NCI-H510A (cell line): Measurements from ENCODE around the gene ADAMTSL3.

ENCODE experiments used
- DNase-seq: peaks from one replicate; lab custom pipeline; 2025; lab: John Stamatoyannopoulos, UW

ADAMTSL3 gene

GRCh38 chr15:83653639-83654378 is at the start of gene ADAMTSL3:
TSS of gene ADAMTSL3 (plus strand) at chr15:83654123. CDS start at chr15:83655762, 1,639 bp downstream.
- no peak for DNase-seq

GRCh38 chr15:83604549-83604948 is 49.4 kb upstream of the ADAMTSL3 start:
- no peak for DNase-seq

GRCh38 chr15:83605111-83605945 is 48.6 kb upstream of the ADAMTSL3 start:
- DNase-seq, result no peak

- DNase-seq, result no peak
Measured at GRCh38 chr15:83610132-83610531, 43.8 kb upstream of the ADAMTSL3 start.

DNA sequence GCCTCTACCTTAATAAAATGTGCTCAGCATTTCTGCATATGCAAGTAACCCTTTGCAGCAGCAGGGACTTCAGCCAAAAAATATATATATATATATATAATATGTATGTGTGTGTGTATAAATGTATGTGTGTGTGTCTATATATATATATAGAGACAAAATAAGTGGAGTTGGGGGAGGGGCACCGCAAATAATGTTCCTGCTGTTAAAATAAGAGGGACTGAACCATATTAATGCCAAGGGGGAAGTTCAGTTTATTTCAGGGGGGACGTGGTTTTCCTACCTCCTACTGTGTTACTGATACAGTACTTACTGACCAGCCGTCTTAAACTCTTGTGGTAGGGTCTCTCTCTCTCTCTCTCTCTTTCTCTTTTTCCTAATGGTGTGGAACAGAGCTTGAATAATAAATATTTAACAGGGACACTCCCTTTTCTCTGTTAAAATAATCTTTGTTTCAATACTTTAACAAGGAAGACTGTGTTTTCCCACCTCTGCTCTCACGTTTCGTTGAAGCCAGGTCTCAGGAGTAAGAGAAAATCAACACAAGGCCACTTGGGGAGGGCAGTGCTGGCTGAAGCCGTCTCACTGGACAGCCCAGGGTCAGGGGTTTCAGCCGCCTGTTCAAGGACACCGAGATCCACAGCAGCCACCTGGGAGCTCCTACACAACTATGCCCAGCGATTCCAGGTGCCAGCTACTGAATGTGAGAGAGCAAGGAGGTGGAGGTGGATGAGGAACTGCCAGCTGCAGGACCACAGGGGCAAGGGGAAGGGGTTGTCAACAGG is 42.8 kb upstream of the ADAMTSL3 start:
- DNase-seq, result no peak

GRCh38 chr15:83612226-83612625 is 41.7 kb upstream of the ADAMTSL3 start:
- no peak for DNase-seq

GRCh38 chr15:83612898-83613635 is 40.9 kb upstream of the ADAMTSL3 start:
- no peak for DNase-seq

DNA sequence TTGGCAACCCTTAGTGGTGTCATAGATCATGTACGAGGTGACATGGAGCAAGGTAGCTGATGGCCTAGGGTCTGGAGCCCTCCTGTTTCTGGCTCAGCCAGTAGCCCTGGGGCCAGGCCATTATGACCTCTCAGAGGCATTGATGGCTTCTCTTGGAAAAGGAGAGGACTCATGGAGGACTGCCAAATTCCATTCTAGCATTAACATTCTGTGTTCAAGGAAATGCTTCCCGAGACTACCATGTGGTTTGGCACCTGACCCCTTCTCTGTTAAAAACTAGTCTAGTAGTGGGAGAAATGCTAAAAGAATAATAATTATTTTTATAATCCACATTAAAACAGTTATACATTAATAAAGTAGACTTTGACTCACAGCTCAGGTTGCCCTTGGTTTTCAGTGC is 40.2 kb upstream of the ADAMTSL3 start:
- no peak for DNase-seq

DNA sequence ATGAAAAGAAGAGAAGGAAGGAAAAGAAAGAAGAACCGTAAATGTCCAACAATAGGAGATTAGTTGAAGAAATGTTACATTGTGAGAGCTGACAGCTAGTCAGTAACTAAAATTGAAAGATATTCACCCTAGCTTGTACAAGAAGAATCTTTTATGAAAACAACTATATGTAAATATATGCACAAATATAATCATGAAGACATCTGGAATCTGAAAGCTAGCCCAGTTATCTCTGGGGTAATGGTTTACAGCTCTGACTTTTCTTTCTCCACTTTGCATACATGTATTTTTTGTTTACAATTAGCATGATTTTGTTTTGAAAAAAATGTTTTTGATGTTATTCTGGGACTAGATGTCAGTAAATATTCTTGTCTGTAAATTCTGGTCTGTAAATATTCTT is 37.1 kb upstream of the ADAMTSL3 start:
- DNase-seq, result no peak

GRCh38 chr15:83626171-83626802 is 27.6 kb upstream of the ADAMTSL3 start:
- DNase-seq, result no peak

GRCh38 chr15:83631534-83631933 is 22.4 kb upstream of the ADAMTSL3 start:
- DNase-seq, result no peak

DNA sequence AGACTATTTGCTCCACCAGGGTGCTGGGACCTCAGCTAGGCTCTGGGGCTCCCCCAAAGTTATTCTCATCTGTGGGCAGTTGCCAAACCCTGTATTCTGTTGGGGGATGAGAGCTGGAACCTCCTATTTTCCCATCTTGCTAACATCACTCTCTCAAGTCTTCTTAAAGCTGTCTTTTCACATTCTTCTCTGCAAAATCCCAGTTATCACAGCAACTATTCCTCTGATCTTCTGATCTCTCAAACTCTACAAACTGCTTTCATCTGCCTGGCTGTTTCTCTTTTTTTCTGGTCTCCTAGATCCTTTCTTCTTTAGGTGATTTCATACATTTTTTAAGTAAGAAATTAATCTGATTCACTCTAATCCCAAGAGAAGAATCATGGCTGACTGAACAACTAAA is 10.7 kb upstream of the ADAMTSL3 start:
- DNase-seq, result no peak

- no peak for DNase-seq
Measured at GRCh38 chr15:83644439-83644838, 9.5 kb upstream of the ADAMTSL3 start.

DNA sequence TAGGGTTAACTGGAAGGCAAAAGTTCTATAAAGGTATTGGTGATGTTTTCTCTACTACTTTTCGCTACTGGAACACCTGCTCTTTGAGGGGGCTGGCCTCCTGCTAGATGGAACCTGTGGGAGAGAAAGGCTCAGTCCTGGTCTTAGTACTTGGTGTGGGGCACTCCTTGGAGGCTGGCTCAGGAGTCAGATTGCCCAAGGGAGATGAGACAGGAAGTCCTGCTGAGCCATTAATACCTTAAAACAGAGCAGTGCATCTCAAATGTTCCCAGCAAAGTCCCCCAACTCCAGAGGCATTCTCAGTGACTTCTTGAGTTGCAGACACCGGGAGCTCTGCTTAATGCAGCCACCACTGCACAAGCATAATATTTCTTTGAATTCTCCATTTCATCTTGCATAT is 3.1 kb upstream of the ADAMTSL3 start:
- DNase-seq, result no peak

- no peak for DNase-seq
Measured at GRCh38 chr15:83651541-83651940, 2.4 kb upstream of the ADAMTSL3 start.

- DNase-seq, result no peak
Measured at GRCh38 chr15:83652626-83653204, 1.2 kb upstream of the ADAMTSL3 start.

DNA sequence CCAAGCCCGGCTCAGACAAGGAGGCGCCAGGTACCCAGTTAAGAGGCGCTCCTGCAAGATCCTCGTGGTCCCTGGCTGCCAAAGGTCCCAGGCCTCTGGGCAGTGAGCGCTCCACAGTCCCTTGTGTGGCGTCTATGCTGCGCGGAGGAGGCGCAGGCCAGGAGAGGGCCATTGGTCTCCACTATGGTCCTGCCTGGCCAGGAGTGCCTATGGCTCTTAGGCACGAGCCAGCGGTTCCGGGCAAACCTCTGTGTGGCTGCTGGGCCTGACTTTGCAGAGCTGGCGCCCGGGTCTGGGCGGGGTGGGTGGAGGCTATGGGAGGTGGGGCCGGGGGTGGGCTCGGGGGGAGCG is 660 bp upstream of the ADAMTSL3 start:
- DNase-seq, result no peak

- DNase-seq, result no peak
Measured at GRCh38 chr15:83654379-83655236, 685 bp downstream of the ADAMTSL3 start.

DNA sequence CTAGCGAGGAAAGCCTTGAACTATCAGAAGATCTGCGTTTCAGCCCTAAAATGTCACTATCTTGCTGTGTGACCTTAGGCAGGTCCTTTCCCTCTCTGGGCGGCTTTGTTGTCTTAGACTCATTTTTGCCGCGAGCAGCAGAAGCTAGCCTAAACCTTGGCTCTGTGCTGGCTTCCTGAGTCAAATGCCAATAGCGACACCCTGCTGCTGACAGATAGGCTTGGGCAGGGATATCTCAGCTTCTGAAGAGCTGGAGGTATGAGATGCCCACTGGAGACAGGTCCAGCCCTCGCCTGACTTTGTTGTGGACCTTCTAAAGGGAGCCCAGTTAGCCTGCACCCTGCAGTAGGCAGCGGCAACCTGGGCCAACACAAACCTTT is 1.3 kb downstream of the ADAMTSL3 start:
- no peak for DNase-seq

DNA sequence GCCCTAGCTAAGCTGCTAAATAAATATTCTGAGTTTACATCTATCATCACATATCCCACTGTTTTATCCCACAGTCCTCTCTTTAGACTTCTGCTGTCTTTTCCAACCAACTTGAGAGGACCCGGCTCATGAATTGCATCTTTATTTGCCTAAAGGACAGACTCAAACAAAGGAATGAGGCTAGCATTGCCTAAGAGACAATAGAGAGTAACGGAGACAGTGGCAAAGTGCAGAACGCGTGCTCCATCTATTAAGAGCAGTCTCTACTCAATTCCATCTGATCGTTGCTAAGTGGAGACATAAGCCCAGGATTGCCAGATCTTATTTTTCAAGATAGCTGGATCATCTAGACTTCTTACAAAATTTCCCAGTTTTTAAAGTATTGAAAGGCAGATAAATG is 2.3 kb downstream of the ADAMTSL3 start:
- DNase-seq, result no peak
